RWPE2 (cell line): ENCODE data around the gene DNAH9.

Experiments
- ATAC-seq: fragments of 200-7000 bp; cut with Tn5 transposase; 3 replicates; pipeline ENCODE4 v1.9.1; 2021; ENCODE audit warnings: low read depth
- DNase-seq: peaks from one replicate; pipeline ENCODE4 v3.0.0-alpha.2; 2020; ENCODE audit warnings: low spot score
- H3K27ac ChIP-seq: fragments of 450-650 bp; 2 replicates; pipeline ENCODE4 v1.5.1; 2017; ENCODE audit warnings: mild to moderate bottlenecking; ENCODE audit not compliant: poor library complexity, severe bottlenecking
- H3K27me3 ChIP-seq: fragments of 250-450 bp; sonication (Bioruptor Pico); 2 replicates; pipeline ENCODE4 v1.5.1; 2021; ENCODE audit warnings: mild to moderate bottlenecking, moderate library complexity; ENCODE audit not compliant: insufficient read depth, poor library complexity, severe bottlenecking
- H3K36me3 ChIP-seq: fragments of 250-450 bp; sonication (Bioruptor Pico); 2 replicates; pipeline ENCODE4 v1.5.1; 2020; ENCODE audit warnings: low read depth, mild to moderate bottlenecking, moderate library complexity
- H3K4me1 ChIP-seq: fragments of 250-450 bp; sonication (Bioruptor Pico); 2 replicates; pipeline ENCODE4 v1.5.1; 2021; ENCODE audit warnings: mild to moderate bottlenecking, moderate library complexity; ENCODE audit not compliant: insufficient read depth, poor library complexity, severe bottlenecking
- H3K4me3 ChIP-seq: fragments of 250-450 bp; sonication (Bioruptor Pico); 2 replicates; pipeline ENCODE4 v1.5.1; 2021; ENCODE audit warnings: mild to moderate bottlenecking, moderate library complexity; ENCODE audit not compliant: severe bottlenecking
- H3K9me3 ChIP-seq: fragments of 250-450 bp; sonication (Bioruptor Pico); 2 replicates; pipeline ENCODE4 v1.5.1; 2021; ENCODE audit warnings: mild to moderate bottlenecking, moderate library complexity; ENCODE audit not compliant: severe bottlenecking
- TF ChIP-seq, protein P1 (sequence below): fragments of 450-650 bp; IDR thresholded peaks from one replicate; pipeline ENCODE4 v1.5.1; 2017; ENCODE audit warnings: mild to moderate bottlenecking, moderate library complexity; ENCODE audit not compliant: poor library complexity, severe bottlenecking

The DNAH9 gene

DNA sequence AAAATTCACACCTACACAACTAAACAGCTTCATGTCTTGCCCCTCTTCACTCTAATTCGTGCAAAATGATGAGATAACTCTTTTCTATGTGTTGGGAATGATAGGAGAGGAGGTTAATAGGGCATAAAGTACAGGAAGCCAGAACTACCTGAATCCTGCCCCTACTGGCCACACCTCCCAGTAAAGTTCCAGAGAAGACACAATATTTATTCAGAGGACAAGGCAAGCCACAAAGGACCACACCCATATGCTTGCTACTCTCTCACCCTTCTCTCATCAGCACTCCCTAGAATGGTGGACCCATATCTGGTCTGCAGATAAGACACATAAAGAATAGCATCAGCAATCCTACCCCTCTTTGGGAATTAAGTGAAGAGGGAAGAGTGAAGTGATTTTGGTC lies 324.4 kb downstream of the DNAH9 start:
- Histone ChIP-seq H3K27ac (no peak overlapping the region), H3K4me3 (no peak overlapping the region), H3K36me3 (no peaks in the 10 kb centered on the region), H3K4me1 (no peaks in the 10 kb centered on the region), H3K27me3 (no peaks in the 10 kb centered on the region), H3K9me3 (no peaks in the 10 kb centered on the region)
- DNase-seq (no peak), ATAC-seq (no peak)
- TF ChIP-seq, protein P1, sequence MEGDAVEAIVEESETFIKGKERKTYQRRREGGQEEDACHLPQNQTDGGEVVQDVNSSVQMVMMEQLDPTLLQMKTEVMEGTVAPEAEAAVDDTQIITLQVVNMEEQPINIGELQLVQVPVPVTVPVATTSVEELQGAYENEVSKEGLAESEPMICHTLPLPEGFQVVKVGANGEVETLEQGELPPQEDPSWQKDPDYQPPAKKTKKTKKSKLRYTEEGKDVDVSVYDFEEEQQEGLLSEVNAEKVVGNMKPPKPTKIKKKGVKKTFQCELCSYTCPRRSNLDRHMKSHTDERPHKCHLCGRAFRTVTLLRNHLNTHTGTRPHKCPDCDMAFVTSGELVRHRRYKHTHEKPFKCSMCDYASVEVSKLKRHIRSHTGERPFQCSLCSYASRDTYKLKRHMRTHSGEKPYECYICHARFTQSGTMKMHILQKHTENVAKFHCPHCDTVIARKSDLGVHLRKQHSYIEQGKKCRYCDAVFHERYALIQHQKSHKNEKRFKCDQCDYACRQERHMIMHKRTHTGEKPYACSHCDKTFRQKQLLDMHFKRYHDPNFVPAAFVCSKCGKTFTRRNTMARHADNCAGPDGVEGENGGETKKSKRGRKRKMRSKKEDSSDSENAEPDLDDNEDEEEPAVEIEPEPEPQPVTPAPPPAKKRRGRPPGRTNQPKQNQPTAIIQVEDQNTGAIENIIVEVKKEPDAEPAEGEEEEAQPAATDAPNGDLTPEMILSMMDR, result no peak

DNA sequence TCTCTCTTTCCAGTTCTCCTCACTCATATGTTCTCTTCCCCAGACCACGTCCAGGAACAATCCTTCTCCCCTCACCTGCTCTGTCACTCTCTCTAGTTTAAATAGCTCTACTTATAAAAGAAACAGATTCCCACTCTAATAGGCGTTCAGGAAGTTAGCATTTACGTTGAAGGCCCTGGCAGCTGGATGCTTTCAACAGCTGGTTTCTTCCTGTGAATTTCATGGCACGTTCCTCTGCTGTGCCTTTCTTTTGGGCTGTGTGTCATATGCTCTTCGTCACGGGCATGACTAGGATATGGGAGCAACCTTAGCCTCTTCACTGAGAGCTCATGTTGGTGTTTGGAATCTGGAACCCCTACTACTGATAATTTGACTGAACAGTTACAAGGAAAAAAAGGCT lies 325.8 kb downstream of the DNAH9 start:
- Histone ChIP-seq H3K4me3 (no peak overlapping the region), H3K4me1 (no peaks in the 10 kb centered on the region), H3K27me3 (no peaks in the 10 kb centered on the region), H3K27ac (no peak overlapping the region), H3K9me3 (no peaks in the 10 kb centered on the region), H3K36me3 (no peaks in the 10 kb centered on the region)
- TF ChIP-seq, protein P1, result no peak
- DNase-seq (no peak), ATAC-seq (no peak)

DNA sequence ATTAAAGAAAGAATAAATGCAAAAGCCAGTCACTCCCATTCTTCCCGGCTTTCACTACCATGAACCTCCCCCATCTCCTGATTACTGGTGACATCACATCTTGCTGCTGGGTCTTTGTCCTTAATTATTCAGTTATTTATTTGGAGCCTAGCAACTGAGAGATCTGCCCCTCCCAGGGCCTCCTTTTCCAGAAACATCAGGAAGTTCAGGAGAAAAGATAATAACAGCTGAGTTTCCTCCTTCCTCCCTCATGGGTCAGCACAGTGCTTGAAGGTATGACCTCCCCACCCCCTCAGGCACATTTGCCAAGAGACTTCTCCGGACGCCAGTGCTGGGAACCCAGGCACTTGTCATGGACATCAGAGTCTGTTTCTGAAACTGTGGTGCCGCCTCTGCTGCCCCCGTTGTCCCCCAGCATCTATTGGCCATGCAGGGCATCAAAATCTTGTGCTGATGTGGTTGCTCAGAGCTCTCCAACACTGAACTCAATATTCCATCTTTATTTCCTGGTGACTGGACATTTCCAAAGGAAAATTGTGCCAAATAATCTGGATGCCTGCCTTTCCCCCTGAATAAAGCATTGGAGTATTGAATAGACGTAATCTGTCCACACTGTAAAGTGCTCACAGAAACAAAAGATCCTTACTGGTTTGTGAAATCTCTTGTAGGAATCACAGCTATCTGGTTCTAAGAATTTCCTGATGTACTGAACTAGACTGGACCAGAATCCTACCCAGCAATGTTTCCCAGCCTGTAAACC lies 327.2 kb downstream of the DNAH9 start:
- H3K4me1 ChIP-seq, result no peaks in the 10 kb centered on the region
- TF ChIP-seq, protein P1, result no peak
- no peaks in the 10 kb centered on the region for H3K36me3 ChIP-seq
- H3K9me3 ChIP-seq, result no peaks in the 10 kb centered on the region
- H3K4me3 ChIP-seq, result no peak overlapping the region
- no peak for DNase-seq
- H3K27me3 ChIP-seq, result no peaks in the 10 kb centered on the region
- no peak for ATAC-seq
- H3K27ac ChIP-seq, result no peak overlapping the region

DNA sequence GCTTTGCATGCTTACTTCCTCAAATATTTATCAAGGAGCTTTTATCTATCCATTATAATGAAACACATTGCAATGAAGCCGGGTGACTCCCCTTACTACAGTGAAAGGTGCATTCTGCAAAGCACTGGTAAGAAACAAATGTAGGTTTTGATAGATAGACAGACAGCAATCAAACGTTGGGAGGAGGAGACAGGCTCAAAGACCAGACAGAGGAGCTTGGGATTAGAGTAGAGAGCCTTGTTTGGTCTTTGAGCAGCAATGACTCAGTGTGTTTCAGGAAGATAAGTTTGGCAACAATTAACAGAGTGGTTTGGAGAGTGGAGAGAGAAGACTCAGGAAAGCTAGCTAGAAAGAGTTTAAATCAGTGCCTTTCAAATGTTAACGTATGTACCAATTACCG lies 330.2 kb downstream of the DNAH9 start:
- H3K36me3 ChIP-seq, result no peaks in the 10 kb centered on the region
- TF ChIP-seq, protein P1, result no peak

DNA sequence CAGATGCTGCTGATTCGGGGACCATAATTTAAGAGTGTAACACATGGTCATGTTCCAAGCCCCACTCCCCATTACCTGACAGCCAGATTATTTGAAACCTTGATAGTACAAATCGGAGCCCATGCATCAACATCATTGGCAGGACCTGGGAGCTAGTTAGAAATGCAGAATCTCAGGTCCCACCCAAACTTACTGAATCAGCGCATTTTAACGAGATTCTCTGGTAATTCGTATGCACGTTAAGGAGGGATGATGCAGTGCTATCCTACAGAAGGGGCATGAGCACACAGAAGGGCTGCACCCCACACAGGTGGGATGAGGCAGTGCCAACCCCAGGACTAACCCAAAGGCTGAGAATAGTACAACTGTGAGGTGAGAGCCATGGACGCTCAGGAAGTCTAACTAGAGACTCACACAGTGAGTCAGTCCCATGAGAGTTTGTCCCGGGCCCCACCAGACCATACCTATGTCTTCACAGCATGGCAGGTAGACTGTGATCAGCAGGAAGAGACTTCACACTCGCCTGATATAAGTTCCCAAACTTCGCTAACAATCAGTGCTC lies 334.1 kb downstream of the DNAH9 start:
- no peaks in the 10 kb centered on the region for H3K4me1 ChIP-seq
- TF ChIP-seq, protein P1, result no peak
- ATAC-seq, result no peak
- H3K27ac ChIP-seq, result no peak overlapping the region
- no peak overlapping the region for H3K4me3 ChIP-seq
- H3K36me3 ChIP-seq, result no peaks in the 10 kb centered on the region
- no peaks in the 10 kb centered on the region for H3K9me3 ChIP-seq
- H3K27me3 ChIP-seq, result no peaks in the 10 kb centered on the region
- DNase-seq, result no peak

More for the DNA sequence above, 330.2 kb downstream of the DNAH9 start:
- H3K9me3 ChIP-seq, result no peaks in the 10 kb centered on the region
- no peaks in the 10 kb centered on the region for H3K27me3 ChIP-seq
- DNase-seq (no peak), ATAC-seq (0 out of 3 replicates have a peak, but pooled peaks have one; percentile 48)
- H3K4me1 ChIP-seq, result no peaks in the 10 kb centered on the region
- no peak overlapping the region for H3K27ac ChIP-seq
- H3K4me3 ChIP-seq, result no peak overlapping the region
